GM18867 (cell line): ENCODE measurements around the gene GNG3.

ENCODE experiments used
- ATAC-seq: cut with Tn5 transposase; IDR thresholded peaks from one replicate; pipeline ENCODE4 v1.9.1; 2021; ENCODE audit warnings: mild to moderate bottlenecking, moderate library complexity; ENCODE audit not compliant: unreplicated experiment

The GNG3 gene

DNA sequence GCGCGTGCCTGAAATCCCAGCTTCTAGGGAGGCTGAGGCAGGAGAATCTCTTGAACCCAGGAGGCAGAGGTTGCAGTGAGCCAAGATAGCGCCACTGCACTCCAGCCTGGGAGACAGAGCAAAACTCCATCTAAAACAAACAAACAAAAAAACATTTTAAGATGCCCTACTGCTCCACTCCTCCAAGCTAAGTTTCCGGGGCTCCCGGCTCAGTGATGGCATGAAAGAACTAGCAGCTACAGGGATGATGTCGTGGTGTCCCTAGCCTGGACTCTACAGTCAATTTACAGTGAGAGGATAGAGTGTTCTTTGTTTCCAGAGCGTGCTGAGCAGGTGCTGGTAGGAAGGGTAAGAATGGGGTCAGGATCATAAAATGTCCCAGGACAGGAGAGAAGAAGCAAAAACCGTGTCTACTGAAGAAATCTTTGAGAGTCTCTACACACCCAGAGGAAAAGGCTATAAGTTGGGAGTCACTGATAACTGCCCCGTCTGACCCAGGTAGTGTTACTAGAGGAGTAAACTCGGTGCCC, 47.7 kb downstream of the GNG3 start:
- no peak for ATAC-seq

GRCh38 chr11:62757846-62758788, 50.6 kb downstream of the GNG3 start:
- ATAC-seq, result no peak
